Ovary (tissue), 9 donors: ENCODE data around the gene ANKRD53. TPM values are rescaled to one million over a fixed set of nuclear protein-coding genes. Genes with fewer than 3 reads are reported as not detected.

ENCODE experiments used
- DNase-seq, 5 donors: peaks; one replicate each; pipeline ENCODE4 v3.0.0-alpha.2; 2019 to 2020
- H3K27ac ChIP-seq, 2 donors: fragments of 200-600 bp; one replicate each; pipeline versions ENCODE4 v1.5.1 to v1.8.0; 2019 to 2022
- H3K27me3 ChIP-seq: fragments of 200-600 bp; one replicate; pipeline ENCODE4 v1.8.0; 2022
- H3K36me3 ChIP-seq: fragments of 200-600 bp; sonication (generic); one replicate; pipeline ENCODE4 v1.5.1; 2019
- H3K4me1 ChIP-seq: one replicate; pipeline ENCODE4 v1.8.1; 2013; ENCODE audit warnings: mild to moderate bottlenecking, moderate library complexity; ENCODE audit not compliant: insufficient read depth
- H3K4me3 ChIP-seq: fragments of 200-600 bp; sonication (generic); one replicate; pipeline ENCODE4 v1.5.1; 2017
- H3K9me3 ChIP-seq, 2 donors: fragments of 200-600 bp in 1 of 2; sonication (generic) in 1 of 2; one replicate each; pipeline versions ENCODE4 v1.5.1 to v1.8.1; 2013 to 2019; ENCODE audit warnings: mild to moderate bottlenecking in 1 of 2, moderate library complexity in 1 of 2
- CTCF ChIP-seq, 3 donors: fragments of 450-650 bp in 2 of 3; fragments of 200-600 bp in 1 of 3; IDR thresholded peaks; one replicate each; pipeline versions ENCODE4 v1.5.1 to v1.8.0; 2016 to 2022; ENCODE audit warnings: antibody characterized with exemption in 3 of 3, mild to moderate bottlenecking in 1 of 3
- EP300 ChIP-seq: sonication (generic); formaldehyde crosslinking; IDR thresholded peaks from one replicate; pipeline ENCODE4 v1.6.1; 2017; ENCODE audit warnings: antibody characterized with exemption
- POLR2A ChIP-seq: fragments of 450-650 bp; IDR thresholded peaks from one replicate; pipeline ENCODE4 v1.6.1; 2017; ENCODE audit warnings: antibody characterized with exemption, mild to moderate bottlenecking, moderate library complexity
- WGBS, 3 donors: extraction: QIAGEN DNeasy Blood & Tissue Kit in 1 of 3; methylation state at CpG; one replicate each; pipeline versions ENCODE4 v1.1.5 to v1.1.7; 2013 to 2017; 5-methylcytosine and 5-hydroxymethylcytosine counted together
- intact Hi-C, 4 donors: fragments of 100-400 bp; cut with DNase I; formaldehyde crosslinking; loops; one replicate each; pipeline versions ENCODE4 v1.11.0 to v1.15.1; 2022 to 2023
- polyA plus RNA-seq, 2 donors: library from polyadenylated mRNA; stranded (reverse); fragments of 200-250 nt in 1 of 2; fragments of 350-450 nt in 1 of 2; fragmentation: Illumina TruSeq in 1 of 2; extraction: RNeasy Lipid Tissue Mini Kit (QIAGEN cat#74804) in 1 of 2; gene quantifications; one replicate each; pipeline ENCODE4 v1.2.3, GENCODE V29; 2013 to 2014
- total RNA-seq, 7 donors: library from RNA; depleted of rRNA in 2 of 7; stranded (reverse); fragments of >200 nt in 2 of 7; fragmentation: NEBNext Ultra II Directional in 3 of 7; extraction: Animal tissue kit (Norgen Biotek cat#: 25700) in 3 of 7; gene quantifications; one replicate each; pipeline versions ENCODE4 v1.1.0 to v1.2.4, GENCODE V29; 2016 to 2023
- donor health status: DM: no; HTN: no; CAD: no; lungs with moderate emphysema.
- donor health status: DM: no; HTN: no; CAD: no.
- donor health status: Bipolar disorder and iron deficiency.
- donor health status: DM: yes; HTN: yes; CAD: no.
- donor health status: DM: no; HTN: no; CAD: no.
- donor health status: DM: yes; HTN: yes; CAD: no.

The ANKRD53 gene
- total and polyA plus RNA-seq, 9 donors, result 2.0 to 8.3 (median 3.9) TPM

GRCh38 chr2:70964133-70964532 is 14.3 kb upstream of the ANKRD53 start:
- Histone ChIP-seq H3K36me3 (no peaks in the 10 kb centered on the region), H3K9me3 (no peaks in the 10 kb centered on the region), H3K27me3 (no peaks in the 10 kb centered on the region), H3K4me1 (no peaks in the 10 kb centered on the region), H3K4me3 (no peak overlapping the region), H3K27ac (no peak overlapping the region)
- DNase-seq, result no peak
- TF ChIP-seq CTCF (IDR thresholded peaks at IDR 0.05), result no peak
- TF ChIP-seq EP300, result no peak
- no peak for TF ChIP-seq POLR2A
- intact Hi-C loops, result no loop called here
- WGBS, 3 donors, result 41 to 57% (median 47%) methylated on average over 4 of the region's 4 CpGs

GRCh38 chr2:70964596-70965386 is 13.6 kb upstream of the ANKRD53 start:
- 3 to 5% (median 5%) methylated on average over 51 to 59 of the region's 59 CpGs for WGBS, 3 donors
- Histone ChIP-seq H3K4me3 (peak overlapping the region; percentile 35), H3K9me3 (no peaks in the 10 kb centered on the region), H3K27me3 (no peaks in the 10 kb centered on the region), H3K4me1 (no peaks in the 10 kb centered on the region), H3K36me3 (no peaks in the 10 kb centered on the region), H3K27ac (no peak overlapping the region)
- intact Hi-C loops, result no loop called here
- peak; percentile 63 to 86 (median 80) for DNase-seq
- TF ChIP-seq CTCF (IDR thresholded peaks at IDR 0.05) (peak; percentile 73 to 85 (median 73)), EP300 (no peak)

- Histone ChIP-seq H3K36me3 (no peaks in the 10 kb centered on the region), H3K9me3 (no peaks in the 10 kb centered on the region), H3K4me1 (no peaks in the 10 kb centered on the region), H3K27ac (no peak overlapping the region), H3K27me3 (no peaks in the 10 kb centered on the region), H3K4me3 (no peak overlapping the region)
- intact Hi-C loops, result no loop called here
- 66 to 73% (median 71%) methylated on average over 14 of the region's 14 CpGs for WGBS, 3 donors
- no peak for DNase-seq
- TF ChIP-seq POLR2A (no peak), CTCF (IDR thresholded peaks at IDR 0.05) (no peak), EP300 (no peak)
Measured at GRCh38 chr2:70965506-70965905, 12.9 kb upstream of the ANKRD53 start.

GRCh38 chr2:70966681-70967080 is 11.7 kb upstream of the ANKRD53 start:
- no peak overlapping the region for H3K4me3 ChIP-seq
- TF ChIP-seq CTCF (IDR thresholded peaks at IDR 0.05) (no peak), EP300 (no peak), POLR2A (no peak)
- no peak for DNase-seq

More at GRCh38 chr2:70966681-70967080, 11.7 kb upstream of the ANKRD53 start:
- no peaks in the 10 kb centered on the region for H3K9me3 ChIP-seq
- H3K27me3 ChIP-seq, result no peaks in the 10 kb centered on the region
- H3K27ac ChIP-seq, result no peak overlapping the region
- H3K4me1 ChIP-seq, result no peaks in the 10 kb centered on the region
- no peaks in the 10 kb centered on the region for H3K36me3 ChIP-seq
- intact Hi-C loops, result no loop called here
- WGBS, 3 donors, result 70 to 74% (median 74%) methylated on average over 4 of the region's 4 CpGs
